Activated CD8-positive, alpha-beta T cell treated with anti-CD3 and anti-CD28 coated beads for 36 hours (primary cell): ENCODE data around the gene AARS2. TPM values are rescaled to one million over a fixed set of nuclear protein-coding genes. Genes with fewer than 3 reads are reported as not detected.

ENCODE experiments used
- ATAC-seq: fragments of 200-7000 bp; cut with Tn5 transposase; one replicate; pipeline ENCODE4 v1.10.0; 2021; ENCODE audit warnings: mild to moderate bottlenecking, moderate library complexity
- CTCF ChIA-PET: fragments of 350-600 bp; sonication (Branson Sonifier 250); formaldehyde crosslinking; loops from one replicate; lab custom pipeline; 2021; ENCODE audit warnings: antibody characterized with exemption; lab: Charles Lee
- POLR2A ChIA-PET: fragments of 350-600 bp; sonication (Branson Sonifier 250); formaldehyde crosslinking; loops from one replicate; lab custom pipeline; 2021; ENCODE audit warnings: antibody characterized with exemption; lab: Charles Lee
- DNase-seq: peaks from one replicate; pipeline ENCODE4 v3.0.0-alpha.2; 2020
- H3K27ac Mint-ChIP-seq: one replicate; pipeline ENCODE4 v1.8.0; 2021; ENCODE audit warnings: mild to moderate bottlenecking, mixed read lengths
- H3K27me3 Mint-ChIP-seq: one replicate; pipeline ENCODE4 v1.8.0; 2021; ENCODE audit warnings: mixed read lengths
- H3K36me3 Mint-ChIP-seq: one replicate; pipeline ENCODE4 v1.8.0; 2021; ENCODE audit warnings: low read depth, mixed read lengths
- H3K4me1 Mint-ChIP-seq: one replicate; pipeline ENCODE4 v1.8.0; 2021; ENCODE audit warnings: low read depth, mixed read lengths
- H3K4me3 Mint-ChIP-seq: one replicate; pipeline ENCODE4 v1.8.0; 2021; ENCODE audit warnings: mild to moderate bottlenecking, moderate library complexity, mixed read lengths
- H3K9me3 Mint-ChIP-seq: one replicate; pipeline ENCODE4 v1.8.0; 2021; ENCODE audit warnings: mixed read lengths
- CTCF ChIP-seq: fragments of 200-600 bp; IDR thresholded peaks from one replicate; pipeline ENCODE4 v1.8.0; 2022; ENCODE audit warnings: antibody characterized with exemption, mild to moderate bottlenecking
- intact Hi-C: fragments of 100-400 bp; cut with micrococcal nuclease; formaldehyde crosslinking; loops from one replicate; pipeline ENCODE4 v1.10.0; 2022
- total RNA-seq, 2 experiments: library from RNA; stranded (reverse); gene quantifications; one replicate each; pipeline ENCODE4 v1.2.3, GENCODE V29; 2021

The AARS2 gene
- total RNA-seq, 2 experiments from 2014 or later, result 16.2 to 16.3 TPM

GRCh38 chr6:44311767-44312166 is 1.4 kb downstream of the AARS2 start:
- Mint-ChIP-seq H3K36me3 (peaks cover 28% of the 10 kb centered on the region), H3K9me3 (no peaks in the 10 kb centered on the region), H3K27ac (peak overlapping the region; percentile 28), H3K4me1 (peaks cover 16% of the 10 kb centered on the region), H3K27me3 (no peaks in the 10 kb centered on the region), H3K4me3 (peak overlapping the region; percentile 90)
- POLR2A ChIA-PET, result interaction anchor here (0.7 to 1.2 kb wide), 6 partner anchors 9 to 58 kb away, joined by 3 to 4 read pairs (median 4); no protein-coding TSS in a partner anchor
- DNase-seq, result no peak
- no peak for TF ChIP-seq CTCF
- ATAC-seq, result no peak
- intact Hi-C loops, result no loop called here
- CTCF ChIA-PET, result interaction anchor here (0.9 to 15.0 kb wide), 6 partner anchors 7 to 215 kb away, joined by 3 to 182 read pairs (median 17); partner anchors contain the start of gene TMEM151B

GRCh38 chr6:44311304-44311703 is 1.8 kb downstream of the AARS2 start:
- Mint-ChIP-seq H3K27ac (peak overlapping the region; percentile 22), H3K9me3 (no peaks in the 10 kb centered on the region), H3K27me3 (no peaks in the 10 kb centered on the region), H3K36me3 (peaks cover 30% of the 10 kb centered on the region), H3K4me1 (peaks cover 16% of the 10 kb centered on the region), H3K4me3 (peak overlapping the region; percentile 90)
- ChIA-PET CTCF (interaction anchor here (1.4 to 15.0 kb wide), 5 partner anchors 15 to 212 kb away, joined by 3 to 182 read pairs (median 12); partner anchors contain the start of gene TMEM151B), POLR2A (interaction anchor here (0.7 to 1.4 kb wide), 5 partner anchors 9 to 174 kb away, joined by 3 to 5 read pairs (median 3); no protein-coding TSS in a partner anchor)
- intact Hi-C loops, result no loop called here
- no peak for TF ChIP-seq CTCF
- no peak for DNase-seq
- ATAC-seq, result no peak

DNA sequence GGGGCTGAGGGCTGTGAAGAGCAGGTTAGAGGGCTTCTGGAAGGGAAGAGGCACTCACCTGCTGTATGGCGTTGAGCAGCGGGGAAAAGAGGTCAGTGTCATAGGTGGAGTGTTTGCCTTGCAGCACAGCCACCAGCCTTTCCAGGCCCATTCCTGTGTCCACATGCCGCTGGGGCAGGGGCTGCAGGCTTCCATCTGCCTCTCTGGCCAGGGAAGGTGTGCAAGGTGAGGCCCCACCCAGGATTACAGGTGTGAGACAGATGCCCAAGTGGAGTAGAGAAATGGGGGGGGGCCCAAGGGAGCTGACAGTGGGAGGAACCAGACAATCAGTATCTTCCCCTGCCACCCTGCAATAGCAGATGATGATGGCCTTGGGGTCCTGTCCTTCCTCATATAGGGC is 2.9 kb downstream of the AARS2 start:
- POLR2A ChIA-PET, result interaction anchor here (1.0 to 1.4 kb wide), 2 partner anchors 63 to 173 kb away, joined by 3 to 5 read pairs; no protein-coding TSS in a partner anchor
- no peak overlapping the region for H3K4me3 Mint-ChIP-seq
- DNase-seq (no peak), ATAC-seq (no peak)
- H3K27ac Mint-ChIP-seq, result no peak overlapping the region
- no peaks in the 10 kb centered on the region for H3K9me3 Mint-ChIP-seq
- CTCF ChIA-PET, result interaction anchor here (1.4 to 15.0 kb wide), 4 partner anchors 14 to 41 kb away, joined by 3 to 182 read pairs (median 24); partner anchors contain the start of gene TMEM151B
- H3K27me3 Mint-ChIP-seq, result no peaks in the 10 kb centered on the region
- TF ChIP-seq CTCF, result no peak
- intact Hi-C loops, result no loop called here
- peaks cover 16% of the 10 kb centered on the region for H3K4me1 Mint-ChIP-seq
- peaks cover 33% of the 10 kb centered on the region for H3K36me3 Mint-ChIP-seq

- DNase-seq (no peak), ATAC-seq (no peak)
- no peak for TF ChIP-seq CTCF
- Mint-ChIP-seq H3K9me3 (no peaks in the 10 kb centered on the region), H3K4me3 (no peak overlapping the region), H3K27ac (peak overlapping the region; percentile 18), H3K36me3 (peaks cover 36% of the 10 kb centered on the region), H3K27me3 (no peaks in the 10 kb centered on the region), H3K4me1 (peaks cover 16% of the 10 kb centered on the region)
- ChIA-PET CTCF (interaction anchor here (0.9 to 15.0 kb wide), 4 partner anchors 14 to 41 kb away, joined by 3 to 182 read pairs (median 8); partner anchors contain the start of gene TMEM151B), POLR2A (interaction anchor here (1.1 kb wide), 1 partner anchor 11 kb away, joined by 4 read pairs; no protein-coding TSS in a partner anchor)
- intact Hi-C loops, result no loop called here
Observed at GRCh38 chr6:44309631-44310030, 3.5 kb downstream of the AARS2 start.

DNA sequence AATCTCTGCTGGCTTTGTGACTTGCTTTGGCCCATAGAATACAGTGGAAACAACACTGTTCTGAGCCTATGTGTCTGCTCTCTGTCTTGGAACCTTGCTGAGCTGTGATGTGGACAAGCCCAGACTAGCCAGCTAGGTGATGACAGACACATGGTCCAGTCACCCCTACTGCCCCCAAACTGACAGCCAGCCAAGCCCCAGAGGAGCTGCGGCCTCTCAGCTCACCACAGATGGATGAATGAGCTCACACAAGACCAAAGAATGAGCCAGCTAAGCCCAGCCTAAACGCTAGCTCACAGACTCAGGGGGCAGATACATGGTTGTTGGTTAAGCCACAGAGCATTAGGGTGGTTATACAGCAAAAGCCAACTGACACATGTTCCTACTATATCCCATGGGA is 4.1 kb downstream of the AARS2 start:
- Mint-ChIP-seq H3K36me3 (peaks cover 36% of the 10 kb centered on the region), H3K4me3 (no peak overlapping the region), H3K9me3 (no peaks in the 10 kb centered on the region), H3K27ac (no peak overlapping the region), H3K27me3 (no peaks in the 10 kb centered on the region), H3K4me1 (peaks cover 16% of the 10 kb centered on the region)
- no peak for TF ChIP-seq CTCF
- intact Hi-C loops, result no loop called here
- ATAC-seq, result no peak
- ChIA-PET POLR2A (interaction anchor here (1.0 to 2.7 kb wide), 4 partner anchors 10 to 47 kb away, joined by 3 to 10 read pairs (median 4); no protein-coding TSS in a partner anchor), CTCF (interaction anchor here (0.9 to 15.0 kb wide), 4 partner anchors 13 to 40 kb away, joined by 3 to 182 read pairs (median 8); partner anchors contain the start of gene TMEM151B)
- no peak for DNase-seq
